DND-41 (cell line): ENCODE results near the gene STMN1.

ENCODE experiments used
- ATAC-seq: fragments of 200-7000 bp; cut with Tn5 transposase; 3 replicates; pipeline ENCODE4 v1.9.1; 2021; ENCODE audit warnings: low read depth; ENCODE audit not compliant: insufficient read depth
- DNase-seq: peaks from one replicate; pipeline ENCODE4 v3.0.0-alpha.2; 2020
- H2AFZ ChIP-seq: 2 replicates; pipeline ENCODE4 v1.6.0; 2012; ENCODE audit warnings: low read depth, low read length
- H3K27ac ChIP-seq: 2 replicates; pipeline ENCODE4 v1.5.1; 2012; ENCODE audit warnings: low read length, inconsistent platforms
- H3K27me3 ChIP-seq: fragments of 200-600 bp; sonication (generic); 2 replicates; pipeline ENCODE4 v1.6.0; 2012; ENCODE audit warnings: low read length, mild to moderate bottlenecking, inconsistent platforms; ENCODE audit not compliant: insufficient read depth, poor library complexity
- H3K36me3 ChIP-seq: 2 replicates; pipeline ENCODE4 v1.5.1; 2012; ENCODE audit warnings: low read length, inconsistent platforms; ENCODE audit not compliant: insufficient read depth
- H3K4me1 ChIP-seq: 2 replicates; pipeline ENCODE4 v1.5.1; 2012; ENCODE audit warnings: mild to moderate bottlenecking, low read length; ENCODE audit not compliant: insufficient read depth
- H3K4me2 ChIP-seq: 2 replicates; pipeline ENCODE4 v1.6.0; 2012; ENCODE audit warnings: mild to moderate bottlenecking, moderate library complexity, low read length, inconsistent platforms; ENCODE audit not compliant: insufficient read depth
- H3K4me3 ChIP-seq, 2 experiments: fragments of 200-600 bp in 1 of 2; shearing (Covaris generic) in 1 of 2; 2 replicates each; pipeline ENCODE4 v1.5.1; 2012 to 2016; ENCODE audit warnings: inconsistent platforms in 2 of 2, low read length in 2 of 2, mild to moderate bottlenecking in 2 of 2, low read depth in 1 of 2, moderate library complexity in 1 of 2
- H3K79me2 ChIP-seq: 2 replicates; pipeline ENCODE4 v1.6.0; 2012; ENCODE audit warnings: low read length, inconsistent platforms; ENCODE audit not compliant: insufficient read depth
- H3K9ac ChIP-seq: 2 replicates; pipeline ENCODE4 v1.6.0; 2012; ENCODE audit warnings: low read depth, mild to moderate bottlenecking, inconsistent platforms, low read length, moderate library complexity
- H3K9me3 ChIP-seq: 2 replicates; pipeline ENCODE4 v1.5.1; 2012; ENCODE audit warnings: low read length, moderate library complexity, mild to moderate bottlenecking, inconsistent platforms; ENCODE audit not compliant: insufficient read depth, severe bottlenecking
- H4K20me1 ChIP-seq: 2 replicates; pipeline ENCODE4 v1.6.0; 2012; ENCODE audit warnings: low read length; ENCODE audit not compliant: insufficient read depth
- EZH2 ChIP-seq: IDR thresholded peaks from 3 replicates; pipeline ENCODE4 v1.6.1; 2012; ENCODE audit warnings: borderline replicate concordance, low read depth, mild to moderate bottlenecking, moderate library complexity, low read length, inconsistent platforms; ENCODE audit not compliant: severe bottlenecking
- TF ChIP-seq, protein P1 (sequence below): IDR thresholded peaks from 2 replicates; pipeline ENCODE4 v1.5.1; 2012; ENCODE audit warnings: borderline replicate concordance, low read length, moderate library complexity, mild to moderate bottlenecking; ENCODE audit not compliant: poor library complexity, severe bottlenecking; ENCODE audit errors: extremely low read depth

STMN1 gene

DNA sequence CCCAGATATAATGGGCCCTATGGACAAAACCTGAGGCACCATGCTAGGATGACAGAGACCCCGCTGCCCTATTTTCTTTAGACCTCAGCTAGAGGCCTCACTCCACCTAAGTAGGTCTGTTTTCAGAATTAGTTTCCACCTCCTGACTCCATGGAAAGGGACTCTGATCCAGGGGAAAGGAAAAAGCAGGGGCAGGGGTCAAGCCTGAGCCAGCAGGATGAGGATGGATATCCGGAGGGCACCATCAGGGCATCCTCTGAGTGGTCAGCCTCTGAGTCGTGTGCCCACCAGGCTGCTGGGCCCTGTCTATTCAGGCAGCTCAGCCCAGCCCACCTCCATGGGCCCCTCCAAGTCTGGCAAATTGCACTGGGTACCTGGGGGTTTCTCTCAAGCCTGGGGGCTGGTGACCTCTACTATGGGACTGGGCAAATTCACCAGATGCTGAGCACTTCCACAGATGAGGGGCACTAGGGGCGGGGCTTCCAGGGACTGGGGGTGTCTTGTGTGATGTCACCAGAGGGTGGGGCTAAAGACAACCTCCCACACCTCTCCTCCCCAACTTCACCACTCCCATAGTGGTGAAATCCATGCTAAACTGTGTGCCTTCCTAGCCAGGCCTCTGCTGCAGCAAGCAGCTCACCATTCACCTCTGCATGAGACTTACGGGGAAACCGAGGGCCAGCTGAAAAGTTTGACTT lies 36.2 kb downstream of the STMN1 start:
- Histone ChIP-seq H3K36me3 (no peaks in the 10 kb centered on the region), H2AFZ (no peak overlapping the region), H3K4me1 (no peaks in the 10 kb centered on the region), H3K79me2 (no peaks in the 10 kb centered on the region), H3K4me3 (no peak overlapping the region), H4K20me1 (no peaks in the 10 kb centered on the region), H3K27me3 (no peaks in the 10 kb centered on the region), H3K9me3 (no peaks in the 10 kb centered on the region), H3K4me2 (no peak overlapping the region), H3K27ac (no peak overlapping the region), H3K9ac (no peak overlapping the region)
- DNase-seq (no peak), ATAC-seq (no peak)
- TF ChIP-seq, protein P1, sequence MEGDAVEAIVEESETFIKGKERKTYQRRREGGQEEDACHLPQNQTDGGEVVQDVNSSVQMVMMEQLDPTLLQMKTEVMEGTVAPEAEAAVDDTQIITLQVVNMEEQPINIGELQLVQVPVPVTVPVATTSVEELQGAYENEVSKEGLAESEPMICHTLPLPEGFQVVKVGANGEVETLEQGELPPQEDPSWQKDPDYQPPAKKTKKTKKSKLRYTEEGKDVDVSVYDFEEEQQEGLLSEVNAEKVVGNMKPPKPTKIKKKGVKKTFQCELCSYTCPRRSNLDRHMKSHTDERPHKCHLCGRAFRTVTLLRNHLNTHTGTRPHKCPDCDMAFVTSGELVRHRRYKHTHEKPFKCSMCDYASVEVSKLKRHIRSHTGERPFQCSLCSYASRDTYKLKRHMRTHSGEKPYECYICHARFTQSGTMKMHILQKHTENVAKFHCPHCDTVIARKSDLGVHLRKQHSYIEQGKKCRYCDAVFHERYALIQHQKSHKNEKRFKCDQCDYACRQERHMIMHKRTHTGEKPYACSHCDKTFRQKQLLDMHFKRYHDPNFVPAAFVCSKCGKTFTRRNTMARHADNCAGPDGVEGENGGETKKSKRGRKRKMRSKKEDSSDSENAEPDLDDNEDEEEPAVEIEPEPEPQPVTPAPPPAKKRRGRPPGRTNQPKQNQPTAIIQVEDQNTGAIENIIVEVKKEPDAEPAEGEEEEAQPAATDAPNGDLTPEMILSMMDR = no peak
- no peak for TF ChIP-seq EZH2

DNA sequence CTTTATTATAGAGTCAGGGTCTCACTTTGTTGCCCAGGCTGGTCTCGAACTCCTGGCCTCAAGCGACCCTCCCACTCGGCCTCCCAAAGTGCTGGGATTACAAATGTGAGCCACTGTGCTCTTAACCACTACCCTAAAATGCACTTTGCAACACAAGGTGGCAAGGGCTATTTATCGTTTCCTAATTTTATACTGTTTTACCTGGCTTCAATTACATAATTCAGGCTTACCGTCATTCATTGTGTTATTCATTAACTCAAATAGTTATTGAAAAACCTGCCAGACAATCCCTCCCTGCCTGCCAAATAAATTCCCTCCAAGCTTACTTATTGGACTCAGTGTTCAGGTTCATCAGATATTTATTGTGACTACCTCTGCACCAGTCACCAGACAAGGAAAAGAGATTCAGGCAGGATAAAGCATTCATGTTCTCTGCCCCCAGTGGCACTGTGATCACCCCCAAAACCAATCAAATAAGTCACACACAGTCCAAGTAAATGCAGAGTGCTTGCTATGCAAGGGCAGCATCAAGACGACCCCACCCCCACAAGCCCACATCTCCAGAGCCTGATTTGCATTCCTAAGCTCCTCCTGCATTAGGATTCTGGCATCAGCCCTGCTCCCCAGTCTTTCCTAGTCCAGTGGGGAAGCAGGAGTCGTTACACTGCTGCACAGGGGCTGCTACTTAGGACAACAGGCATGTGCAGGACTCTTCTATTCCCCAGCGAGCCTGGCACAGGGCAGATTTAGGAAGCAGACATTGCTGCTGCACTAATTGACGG lies 38.8 kb downstream of the STMN1 start:
- DNase-seq (no peak), ATAC-seq (no peak)
- H3K27ac ChIP-seq = no peak overlapping the region
- H3K4me3 ChIP-seq = no peak overlapping the region
- H3K36me3 ChIP-seq = no peaks in the 10 kb centered on the region
- no peak overlapping the region for H3K4me2 ChIP-seq
- no peak overlapping the region for H3K9ac ChIP-seq
- H3K27me3 ChIP-seq = no peaks in the 10 kb centered on the region
- no peak overlapping the region for H2AFZ ChIP-seq
- no peaks in the 10 kb centered on the region for H3K79me2 ChIP-seq
- no peaks in the 10 kb centered on the region for H4K20me1 ChIP-seq
- TF ChIP-seq, protein P1 = no peak
- TF ChIP-seq EZH2 = no peak
- no peaks in the 10 kb centered on the region for H3K4me1 ChIP-seq
- H3K9me3 ChIP-seq = no peaks in the 10 kb centered on the region

DNA sequence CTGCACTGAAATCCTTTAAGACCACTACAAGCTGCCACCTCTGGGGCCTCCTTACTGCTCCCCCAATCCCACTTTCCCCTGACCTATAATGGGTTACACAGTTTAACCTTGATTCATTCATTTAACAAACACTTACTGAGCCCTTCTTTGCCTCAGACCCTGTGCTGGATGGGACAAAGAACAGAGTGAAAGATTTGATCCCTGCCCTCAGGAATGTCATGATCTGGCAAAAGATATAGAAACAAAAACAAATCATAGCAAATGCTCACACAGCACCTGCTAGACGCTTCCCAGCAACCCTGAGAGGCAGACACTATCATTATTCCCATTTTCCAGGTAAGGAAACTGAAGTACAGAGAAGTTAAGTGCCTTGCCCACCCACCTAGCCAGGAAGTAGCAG lies 39.9 kb downstream of the STMN1 start:
- H3K27ac ChIP-seq = no peak overlapping the region
- no peak for ATAC-seq
- no peaks in the 10 kb centered on the region for H3K9me3 ChIP-seq
- H3K9ac ChIP-seq = no peak overlapping the region
- no peaks in the 10 kb centered on the region for H3K36me3 ChIP-seq
- H3K79me2 ChIP-seq = no peaks in the 10 kb centered on the region
- no peaks in the 10 kb centered on the region for H3K4me1 ChIP-seq
- H3K4me3 ChIP-seq = no peak overlapping the region
- H3K4me2 ChIP-seq = no peak overlapping the region
- H3K27me3 ChIP-seq = no peaks in the 10 kb centered on the region
- no peaks in the 10 kb centered on the region for H4K20me1 ChIP-seq
- H2AFZ ChIP-seq = no peak overlapping the region
- TF ChIP-seq, protein P1 = no peak
- TF ChIP-seq EZH2 = no peak
- DNase-seq = no peak
